ENCODE results near the gene OTOP2.

OTOP2 gene

GRCh38 chr17:74925242-74925641 lies 1.2 kb downstream of the OTOP2 start:
- DNase-seq: no peak

- DNase-seq: no peak
Observed at GRCh38 chr17:74928786-74929185, 4.7 kb downstream of the OTOP2 start.

- DNase-seq: no peak
Observed at GRCh38 chr17:74930535-74931036, 6.5 kb downstream of the OTOP2 start.

- DNase-seq: no peak
Observed at GRCh38 chr17:74935048-74935447, 11.0 kb downstream of the OTOP2 start.

- no peak for DNase-seq
Observed at GRCh38 chr17:74935585-74936469, 11.8 kb downstream of the OTOP2 start, which contains the start of gene OTOP3. Gene OTOP3, plus strand, starts transcription at chr17:74935898. Its CDS starts 24 bp downstream, at chr17:74935922.

GRCh38 chr17:74936470-74936799 lies 12.4 kb downstream of the OTOP2 start:
- DNase-seq: no peak

GRCh38 chr17:74937064-74938051 lies 13.3 kb downstream of the OTOP2 start:
- DNase-seq: no peak

GRCh38 chr17:74938194-74938950 lies 14.3 kb downstream of the OTOP2 start:
- no peak for DNase-seq

- DNase-seq: no peak
Observed at GRCh38 chr17:74939534-74939933, 15.5 kb downstream of the OTOP2 start.

GRCh38 chr17:74941128-74941725 lies 17.2 kb downstream of the OTOP2 start:
- DNase-seq: no peak

- DNase-seq: no peak
Observed at GRCh38 chr17:74943808-74944522, 19.9 kb downstream of the OTOP2 start.

- DNase-seq: no peak
Observed at GRCh38 chr17:74945543-74945942, 21.5 kb downstream of the OTOP2 start.

GRCh38 chr17:74946641-74947040 lies 22.6 kb downstream of the OTOP2 start:
- no peak for DNase-seq

- DNase-seq: no peak
Observed at GRCh38 chr17:74947041-74947754, 23.1 kb downstream of the OTOP2 start.

GRCh38 chr17:74949455-74950115 lies 25.5 kb downstream of the OTOP2 start:
- no peak for DNase-seq

- no peak for DNase-seq
Observed at GRCh38 chr17:74950207-74950606, 26.1 kb downstream of the OTOP2 start.

GRCh38 chr17:74951065-74951464 lies 27.0 kb downstream of the OTOP2 start:
- no peak for DNase-seq

- no peak for DNase-seq
Observed at GRCh38 chr17:74951680-74952421, 27.8 kb downstream of the OTOP2 start.

GRCh38 chr17:74952431-74953133 lies 28.5 kb downstream of the OTOP2 start:
- no peak for DNase-seq
